CD4-positive, alpha-beta T cell (primary cell): ENCODE measurements around the gene RAB7A. TPM values are rescaled to one million over a fixed set of nuclear protein-coding genes. Genes with fewer than 3 reads are reported as not detected.
A peak's percentile ranks its signal among the peaks of the same experiment; 100 is the strongest.
"Not testable (repeated sequence)": the region's sequence is repeated elsewhere in the genome, so short reads cannot be mapped to it uniquely, and the experiment has no call there.

Experiments
- ATAC-seq: fragments of 200-7000 bp; cut with Tn5 transposase; one replicate; pipeline ENCODE4 v1.10.0; 2022; ENCODE audit warnings: mild to moderate bottlenecking; ENCODE audit not compliant: poor library complexity
- CTCF ChIA-PET: fragments of 350-600 bp; sonication (Branson Sonifier 250); formaldehyde crosslinking; loops from one replicate; lab custom pipeline; 2021; ENCODE audit warnings: antibody characterized with exemption, inconsistent platforms; lab: Charles Lee
- POLR2A ChIA-PET: fragments of 350-600 bp; sonication (Branson Sonifier 250); formaldehyde crosslinking; loops from one replicate; lab custom pipeline; 2021; ENCODE audit warnings: antibody characterized with exemption, inconsistent platforms; lab: Charles Lee
- DNase-seq, 14 experiments: peaks; one replicate each; pipeline ENCODE4 v3.0.0-alpha.2; 2013 to 2020; ENCODE audit warnings: mixed read lengths in 2 of 14
- H3K27ac ChIP-seq, 2 donors: one replicate each; pipeline versions ENCODE4 v1.5.1 to v1.7.0; 2013; ENCODE audit warnings: low read length in 2 of 2, low read depth in 1 of 2, mild to moderate bottlenecking in 1 of 2
- H3K27me3 ChIP-seq, 2 experiments: 1 replicate in 1 of 2; 2 replicates in 1 of 2; pipeline versions ENCODE4 v1.6.1 to v1.7.0; 2013; ENCODE audit warnings: low read length in 2 of 2, control low read depth in 1 of 2, mild to moderate bottlenecking in 1 of 2, moderate library complexity in 1 of 2; ENCODE audit not compliant: insufficient read depth in 2 of 2, control insufficient read depth in 1 of 2
- H3K36me3 ChIP-seq: one replicate; pipeline ENCODE4 v1.6.1; 2013; ENCODE audit warnings: low read length, control low read depth; ENCODE audit not compliant: insufficient read depth
- H3K4me1 ChIP-seq: one replicate; pipeline ENCODE4 v1.6.1; 2013; ENCODE audit warnings: low read length, control low read depth; ENCODE audit not compliant: insufficient read depth
- H3K4me3 ChIP-seq: one replicate; pipeline ENCODE4 v1.5.1; 2013; ENCODE audit warnings: mild to moderate bottlenecking, low read length, moderate library complexity
- H3K9me3 ChIP-seq, 2 experiments: 1 replicate in 1 of 2; 2 replicates in 1 of 2; pipeline versions ENCODE4 v1.6.1 to v1.7.0; 2013; ENCODE audit warnings: low read length in 2 of 2, mild to moderate bottlenecking in 2 of 2, control low read depth in 1 of 2, moderate library complexity in 1 of 2; ENCODE audit not compliant: control insufficient read depth in 1 of 2, insufficient read depth in 1 of 2
- H3K27ac Mint-ChIP-seq: one replicate; pipeline ENCODE4 v1.8.0; 2020; ENCODE audit warnings: mixed read lengths
- H3K27me3 Mint-ChIP-seq: one replicate; pipeline ENCODE4 v1.8.0; 2021; ENCODE audit warnings: mixed read lengths
- H3K36me3 Mint-ChIP-seq: one replicate; pipeline ENCODE4 v1.8.0; 2021; ENCODE audit warnings: low read depth, mixed read lengths
- H3K4me1 Mint-ChIP-seq: one replicate; pipeline ENCODE4 v1.8.0; 2021; ENCODE audit warnings: low read depth, mixed read lengths
- H3K4me3 Mint-ChIP-seq: one replicate; pipeline ENCODE4 v1.8.0; 2020; ENCODE audit warnings: mild to moderate bottlenecking, mixed read lengths
- H3K9me3 Mint-ChIP-seq: one replicate; pipeline ENCODE4 v1.8.0; 2020; ENCODE audit warnings: mixed read lengths
- intact Hi-C, 2 experiments: fragments of 100-400 bp; cut with DNase I in 1 of 2; cut with micrococcal nuclease in 1 of 2; formaldehyde crosslinking; loops; one replicate each; pipeline versions ENCODE4 v1.15.1 to v1.9.0; 2023 to 2025; cut with DNase I, micrococcal nuclease
- total RNA-seq, 174 experiments: library from RNA in 2 of 174; stranded (reverse) in 2 of 174; gene quantifications; one replicate each; pipeline ENCODE4 v1.2.3 and lab custom pipeline; 2021 to 2026
- TF ChIP-seq, protein P1 (sequence below): fragments of 200-600 bp; IDR thresholded peaks from one replicate; pipeline ENCODE4 v1.8.0; 2022; ENCODE audit warnings: antibody characterized with exemption, mild to moderate bottlenecking

Gene RAB7A
- total RNA-seq, 2 experiments from 2014 or later, result 113 to 121 TPM

DNA sequence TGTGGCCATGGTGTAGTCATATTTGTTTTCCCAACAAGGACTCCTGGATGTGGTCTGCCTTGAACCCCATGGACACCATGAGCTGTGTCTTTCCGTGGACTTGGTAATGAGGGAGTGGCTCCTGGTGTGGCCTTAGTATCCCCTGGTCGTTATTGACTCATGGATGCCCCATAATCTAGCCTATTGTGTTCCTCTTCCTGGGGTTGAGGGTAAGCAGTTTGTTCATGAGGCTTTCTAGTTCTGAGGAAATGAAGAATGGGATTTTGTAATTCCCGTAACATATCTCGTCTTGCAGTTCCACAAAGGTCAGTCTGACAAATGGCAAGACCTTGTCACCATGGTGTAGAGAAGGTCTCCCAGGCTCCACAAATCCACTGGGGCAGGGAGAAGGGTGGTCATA is 22.6 kb downstream of the RAB7A start:
- Histone ChIP-seq H3K4me1 (peaks cover 44% of the 10 kb centered on the region), H3K36me3 (peaks cover 17% of the 10 kb centered on the region), H3K27ac (no peak overlapping the region), H3K27me3 (no peaks in the 10 kb centered on the region), H3K9me3 (peaks cover 0 to 4% of the 10 kb centered on the region in 2 experiments), H3K4me3 (no peak overlapping the region)
- H3K36me3 Mint-ChIP-seq, result peaks cover 63% of the 10 kb centered on the region
- TF ChIP-seq, protein P1, sequence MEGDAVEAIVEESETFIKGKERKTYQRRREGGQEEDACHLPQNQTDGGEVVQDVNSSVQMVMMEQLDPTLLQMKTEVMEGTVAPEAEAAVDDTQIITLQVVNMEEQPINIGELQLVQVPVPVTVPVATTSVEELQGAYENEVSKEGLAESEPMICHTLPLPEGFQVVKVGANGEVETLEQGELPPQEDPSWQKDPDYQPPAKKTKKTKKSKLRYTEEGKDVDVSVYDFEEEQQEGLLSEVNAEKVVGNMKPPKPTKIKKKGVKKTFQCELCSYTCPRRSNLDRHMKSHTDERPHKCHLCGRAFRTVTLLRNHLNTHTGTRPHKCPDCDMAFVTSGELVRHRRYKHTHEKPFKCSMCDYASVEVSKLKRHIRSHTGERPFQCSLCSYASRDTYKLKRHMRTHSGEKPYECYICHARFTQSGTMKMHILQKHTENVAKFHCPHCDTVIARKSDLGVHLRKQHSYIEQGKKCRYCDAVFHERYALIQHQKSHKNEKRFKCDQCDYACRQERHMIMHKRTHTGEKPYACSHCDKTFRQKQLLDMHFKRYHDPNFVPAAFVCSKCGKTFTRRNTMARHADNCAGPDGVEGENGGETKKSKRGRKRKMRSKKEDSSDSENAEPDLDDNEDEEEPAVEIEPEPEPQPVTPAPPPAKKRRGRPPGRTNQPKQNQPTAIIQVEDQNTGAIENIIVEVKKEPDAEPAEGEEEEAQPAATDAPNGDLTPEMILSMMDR, result no peak
- H3K27ac Mint-ChIP-seq, result peak overlapping the region; percentile 24
- ATAC-seq (no peak), DNase-seq (no peak)
- H3K4me1 Mint-ChIP-seq, result peaks cover 65% of the 10 kb centered on the region
- intact Hi-C loops, result no loop called here
- H3K27me3 Mint-ChIP-seq, result no peaks in the 10 kb centered on the region
- H3K4me3 Mint-ChIP-seq, result no peak overlapping the region
- no peaks in the 10 kb centered on the region for H3K9me3 Mint-ChIP-seq
- POLR2A ChIA-PET, result no interaction called here
- CTCF ChIA-PET, result no interaction called here

DNA sequence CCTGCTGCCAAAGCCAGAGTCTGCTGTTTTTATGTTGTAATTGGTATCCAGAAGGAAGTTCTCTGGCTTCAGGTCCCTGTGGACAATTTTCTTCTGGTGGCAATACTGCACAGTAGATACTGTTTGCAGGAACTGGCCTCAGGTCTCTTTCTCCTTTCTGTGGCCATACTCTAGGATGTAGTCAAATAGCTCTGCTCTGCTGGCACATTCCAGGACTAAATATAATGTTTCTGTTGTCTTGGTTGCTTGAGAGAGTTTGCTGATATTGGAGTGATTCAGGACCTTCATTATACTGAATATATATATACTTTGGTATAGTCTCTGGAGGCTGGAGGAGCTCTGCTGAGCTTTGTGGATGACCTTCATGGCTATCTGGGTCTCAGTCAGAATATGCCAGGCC is 23.1 kb downstream of the RAB7A start:
- Mint-ChIP-seq H3K27me3 (no peaks in the 10 kb centered on the region), H3K4me1 (peaks cover 70% of the 10 kb centered on the region), H3K27ac (no peak overlapping the region), H3K9me3 (no peaks in the 10 kb centered on the region), H3K36me3 (peaks cover 60% of the 10 kb centered on the region), H3K4me3 (peak overlapping the region; percentile 20)
- H3K27me3 ChIP-seq, result no peaks in the 10 kb centered on the region
- no peaks in the 10 kb centered on the region for H3K9me3 ChIP-seq
- ChIA-PET CTCF (no interaction called here), POLR2A (no interaction called here)
- TF ChIP-seq, protein P1, result no peak
- peaks cover 15% of the 10 kb centered on the region for H3K36me3 ChIP-seq
- H3K4me3 ChIP-seq, result no peak overlapping the region
- intact Hi-C loops, result no loop called here
- DNase-seq, result no peak
- no peak overlapping the region for H3K27ac ChIP-seq
- peaks cover 44% of the 10 kb centered on the region for H3K4me1 ChIP-seq
- no peak for ATAC-seq

DNA sequence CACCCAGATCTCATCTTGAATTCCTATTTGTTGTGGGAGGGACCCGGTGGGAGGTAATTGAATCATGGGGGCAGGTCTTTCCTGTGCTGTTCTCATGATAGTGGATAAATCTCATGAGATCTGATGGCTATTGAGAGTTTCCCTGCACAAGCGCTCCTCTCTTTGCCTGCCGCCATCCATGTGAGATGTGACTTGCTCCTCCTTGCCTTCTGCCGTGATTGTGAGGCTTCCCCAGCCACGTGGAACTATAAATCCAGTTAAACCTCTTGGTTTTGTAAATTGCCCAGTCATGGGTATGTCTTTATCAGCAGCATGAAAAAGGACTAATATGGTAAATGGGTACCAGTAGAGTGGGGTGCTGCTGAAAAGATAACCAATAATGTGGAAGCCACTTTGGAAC is 23.6 kb downstream of the RAB7A start:
- POLR2A ChIA-PET, H3K36me3 ChIP-seq, H3K27ac ChIP-seq, H3K27me3 ChIP-seq, H3K9me3 ChIP-seq, H3K27me3 Mint-ChIP-seq, DNase-seq, ATAC-seq, H3K4me3 ChIP-seq, CTCF ChIA-PET, intact Hi-C loops, H3K27ac Mint-ChIP-seq, H3K9me3 Mint-ChIP-seq: not testable (repeated sequence)
- Mint-ChIP-seq H3K36me3 (peaks cover 59% of the 10 kb centered on the region), H3K4me3 (peak overlapping the region; percentile 20), H3K4me1 (peaks cover 75% of the 10 kb centered on the region)
- H3K4me1 ChIP-seq, result peaks cover 42% of the 10 kb centered on the region

DNA sequence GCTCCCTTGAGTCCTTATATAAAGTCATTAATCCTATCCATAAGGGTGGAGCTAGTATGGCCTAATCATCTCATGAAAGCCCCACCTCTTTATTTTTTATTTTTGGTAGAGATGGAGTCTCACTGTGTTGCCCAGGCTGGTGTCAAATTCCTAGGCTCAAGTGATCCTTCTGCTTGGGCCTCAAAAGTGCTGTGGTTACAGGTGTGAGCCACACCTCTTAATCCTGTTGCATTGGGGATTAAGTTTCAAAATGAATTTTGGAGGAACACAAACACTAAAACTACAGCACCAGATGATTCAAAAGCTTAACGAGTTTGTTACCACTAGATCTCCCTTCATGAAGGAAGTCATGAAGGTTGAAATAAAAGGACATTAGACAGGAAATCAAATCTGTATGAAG is 27.7 kb downstream of the RAB7A start:
- H3K27me3 Mint-ChIP-seq, result no peaks in the 10 kb centered on the region
- H3K27me3 ChIP-seq, result no peaks in the 10 kb centered on the region
- peak overlapping the region; percentile 26 for H3K4me3 Mint-ChIP-seq
- H3K9me3 Mint-ChIP-seq, result peaks cover 2% of the 10 kb centered on the region
- intact Hi-C loops, result no loop called here
- no peak overlapping the region for H3K4me3 ChIP-seq
- peaks cover 49% of the 10 kb centered on the region for H3K36me3 Mint-ChIP-seq
- no peak overlapping the region for H3K27ac ChIP-seq
- no peaks in the 10 kb centered on the region for H3K9me3 ChIP-seq
- H3K27ac Mint-ChIP-seq, result peak overlapping the region; percentile 55
- H3K4me1 ChIP-seq, result peaks cover 21% of the 10 kb centered on the region
- DNase-seq (no peak), ATAC-seq (peak; percentile 21)
- POLR2A ChIA-PET, result interaction anchor here (1.0 to 1.4 kb wide), 3 partner anchors 15 to 73 kb away, joined by 3 to 4 read pairs (median 3); no protein-coding TSS in a partner anchor
- CTCF ChIA-PET, result interaction anchor here (0.9 to 1.4 kb wide), 2 partner anchors 9 to 34 kb away, joined by 3 to 4 read pairs; no protein-coding TSS in a partner anchor
- TF ChIP-seq, protein P1, result no peak
- H3K4me1 Mint-ChIP-seq, result peaks cover 80% of the 10 kb centered on the region
- peaks cover 3% of the 10 kb centered on the region for H3K36me3 ChIP-seq
